ENCODE results near the gene ZBTB11.
"Not testable (repeated sequence)": the region's sequence is repeated elsewhere in the genome, so short reads cannot be mapped to it uniquely, and the experiment has no call there.

ZBTB11 gene

GRCh38 chr3:101618726-101619125 is 58.2 kb downstream of the ZBTB11 start:
- no peak for DNase-seq

- no peak for DNase-seq
Observed at GRCh38 chr3:101617478-101617877, 59.5 kb downstream of the ZBTB11 start.

- DNase-seq, result no peak
Observed at GRCh38 chr3:101615525-101615924, 61.4 kb downstream of the ZBTB11 start.

- not testable (repeated sequence) for DNase-seq
Observed at GRCh38 chr3:101613014-101613413, 63.9 kb downstream of the ZBTB11 start.

GRCh38 chr3:101611023-101611422 is 65.9 kb downstream of the ZBTB11 start:
- no peak for DNase-seq

- not testable (repeated sequence) for DNase-seq
Observed at GRCh38 chr3:101605398-101605797, 71.5 kb downstream of the ZBTB11 start.

- no peak for DNase-seq
Observed at GRCh38 chr3:101603184-101603583, 73.7 kb downstream of the ZBTB11 start.

GRCh38 chr3:101602731-101603130 is 74.2 kb downstream of the ZBTB11 start:
- no peak for DNase-seq
